ENCODE results near the gene DHX15.
A peak's percentile ranks its signal among the peaks of the same experiment; 100 is the strongest.

Gene DHX15

GRCh38 chr4:24584211-24584850, at the start of gene DHX15:
DHX15 (minus strand) TSS chr4:24584554; CDS start chr4:24584393, 161 bp downstream.
- DNase-seq, result peak; percentile 97

- DNase-seq, result no peak
These were observed 47.7 kb upstream of the DHX15 start for GRCh38 chr4:24632011-24632410.

GRCh38 chr4:24630937-24631336, 46.6 kb upstream of the DHX15 start:
- DNase-seq, result no peak

- no peak for DNase-seq
These were observed 40.7 kb upstream of the DHX15 start for GRCh38 chr4:24625091-24625490.

GRCh38 chr4:24624381-24624780, 40.0 kb upstream of the DHX15 start:
- no peak for DNase-seq

- no peak for DNase-seq
These were observed 37.9 kb upstream of the DHX15 start for GRCh38 chr4:24622146-24622834.

- DNase-seq, result no peak
These were observed 31.6 kb upstream of the DHX15 start for GRCh38 chr4:24615977-24616376.

GRCh38 chr4:24614881-24615280, 30.5 kb upstream of the DHX15 start:
- no peak for DNase-seq

GRCh38 chr4:24613502-24613901, 29.1 kb upstream of the DHX15 start:
- no peak for DNase-seq

GRCh38 chr4:24611575-24611974, 27.2 kb upstream of the DHX15 start:
- no peak for DNase-seq

- DNase-seq, result no peak
These were observed 23.0 kb upstream of the DHX15 start for GRCh38 chr4:24607334-24607733.

- no peak for DNase-seq
These were observed 20.9 kb upstream of the DHX15 start for GRCh38 chr4:24605216-24605615.

- DNase-seq, result no peak
These were observed 20.3 kb upstream of the DHX15 start for GRCh38 chr4:24604558-24605214.

GRCh38 chr4:24603343-24603742, 19.0 kb upstream of the DHX15 start:
- DNase-seq, result no peak

- DNase-seq, result no peak
These were observed 16.8 kb upstream of the DHX15 start for GRCh38 chr4:24601121-24601520.

GRCh38 chr4:24599275-24599674, 14.9 kb upstream of the DHX15 start:
- no peak for DNase-seq

- no peak for DNase-seq
These were observed 13.7 kb upstream of the DHX15 start for GRCh38 chr4:24598025-24598424.

GRCh38 chr4:24595659-24596058, 11.3 kb upstream of the DHX15 start:
- no peak for DNase-seq

- DNase-seq, result peak; percentile 42
These were observed 10.5 kb upstream of the DHX15 start for GRCh38 chr4:24594887-24595286.

GRCh38 chr4:24589448-24589847, 5.1 kb upstream of the DHX15 start:
- no peak for DNase-seq

- DNase-seq, result no peak
These were observed 4.0 kb upstream of the DHX15 start for GRCh38 chr4:24588216-24588954.

GRCh38 chr4:24583451-24584210, 723 bp downstream of the DHX15 start:
- DNase-seq, result peak; percentile 4

All from amniotic stem cell (primary cell).